HepG2 (cell line): ENCODE measurements around the gene OST4. TPM values are rescaled to one million over a fixed set of nuclear protein-coding genes. Genes with fewer than 3 reads are reported as not detected.

Experiments used
- ARHGAP35 ChIP-seq: sonication (generic); formaldehyde crosslinking; IDR thresholded peaks from 2 replicates; pipeline ENCODE4 v1.9.0; 2022; ENCODE audit warnings: mild to moderate bottlenecking, inconsistent platforms, moderate library complexity, missing genetic modification reagents, borderline replicate concordance
- ARID4A ChIP-seq: sonication (generic); formaldehyde crosslinking; IDR thresholded peaks from 2 replicates; pipeline ENCODE4 v1.5.0; 2020; ENCODE audit warnings: mild to moderate bottlenecking, missing genetic modification reagents, borderline replicate concordance
- BORCS8-MEF2B ChIP-seq: sonication (generic); formaldehyde crosslinking; IDR thresholded peaks from 2 replicates; pipeline ENCODE4 v1.8.0; 2022; ENCODE audit warnings: mild to moderate bottlenecking, missing genetic modification reagents
- CREB3 ChIP-seq: sonication (generic); formaldehyde crosslinking; IDR thresholded peaks from 2 replicates; pipeline ENCODE4 v1.5.0; 2020; ENCODE audit warnings: missing genetic modification reagents
- DNMT1 ChIP-seq: sonication (generic); formaldehyde crosslinking; IDR thresholded peaks from 2 replicates; pipeline ENCODE4 v1.5.1; 2020; ENCODE audit warnings: mild to moderate bottlenecking, missing genetic modification reagents
- HINFP ChIP-seq: sonication (generic); formaldehyde crosslinking; IDR thresholded peaks from 2 replicates; pipeline ENCODE4 v1.4.0; 2020; ENCODE audit warnings: low read depth, mild to moderate bottlenecking, missing genetic modification reagents
- JARID2 ChIP-seq: sonication (generic); formaldehyde crosslinking; IDR thresholded peaks from 2 replicates; pipeline ENCODE4 v1.8.1; 2023; ENCODE audit warnings: missing genetic modification reagents, inconsistent platforms; ENCODE audit not compliant: insufficient replicate concordance
- MAFG ChIP-seq: sonication (generic); formaldehyde crosslinking; IDR thresholded peaks from 2 replicates; pipeline ENCODE4 v1.5.1; 2020; ENCODE audit warnings: mild to moderate bottlenecking, missing genetic modification reagents
- ZBTB2 ChIP-seq: sonication (generic); formaldehyde crosslinking; IDR thresholded peaks from 2 replicates; pipeline ENCODE4 v1.8.0; 2022; ENCODE audit warnings: low read depth, missing genetic modification reagents
- ZNF687 ChIP-seq: sonication (generic); formaldehyde crosslinking; IDR thresholded peaks from 2 replicates; pipeline ENCODE4 v1.5.1; 2020; ENCODE audit warnings: mild to moderate bottlenecking, missing genetic modification reagents, moderate library complexity
- ZNF770 ChIP-seq: sonication (generic); formaldehyde crosslinking; IDR thresholded peaks from 2 replicates; pipeline ENCODE4 v1.5.0; 2020; ENCODE audit warnings: mild to moderate bottlenecking, missing genetic modification reagents
- polyA plus RNA-seq, 8 experiments: library from polyadenylated mRNA; depleted of rRNA in 3 of 8; stranded (reverse) in 7 of 8; unstranded in 1 of 8; fragments of >200 nt; fragmentation: Illumina TruSeq in 4 of 8; extraction: Trizol in 4 of 8; gene quantifications; 2 replicates each; pipeline versions ENCODE4 v1.2.1 to v1.2.3, GENCODE V29; 2011 to 2016; ENCODE audit warnings: low read depth in 4 of 8, missing spikeins in 1 of 8, mixed read lengths in 1 of 8; ENCODE audit not compliant: insufficient read depth in 1 of 8
- total RNA-seq, 5 experiments: library from RNA; depleted of rRNA; stranded (reverse); fragments of >200 nt; fragmentation: Illumina TruSeq; extraction: Trizol; gene quantifications; 2 replicates each; pipeline ENCODE4 v1.2.3, GENCODE V29; 2016; ENCODE audit warnings: low read depth in 1 of 5

The OST4 gene
- total and polyA plus RNA-seq, 2 of the 13 experiments (the other 11 are each of a cell fraction or from before 2014, with no cell fraction given): 498 to 584 TPM

- TF ChIP-seq ZNF687 (CRISPR knock-in tag): peak; percentile 99
- TF ChIP-seq CREB3 (CRISPR knock-in tag): 0 out of 2 replicates have a peak, but pooled peaks have one; percentile 43
- no peak for TF ChIP-seq MAFG
- TF ChIP-seq ZBTB2 (CRISPR knock-in tag): peak; percentile 73; the same call in 1 of the 2 replicates
- peak; percentile 96 for TF ChIP-seq ARHGAP35 (CRISPR knock-in tag)
- peak; percentile 68; the same call in 1 of the 2 replicates for TF ChIP-seq ARID4A (CRISPR knock-in tag)
- peak; percentile 79 for TF ChIP-seq JARID2
- TF ChIP-seq HINFP (CRISPR knock-in tag): 0 out of 2 replicates have a peak, but pooled peaks have one; percentile 82
- no peak for TF ChIP-seq DNMT1 (CRISPR knock-in tag)
- peak; percentile 97 for TF ChIP-seq BORCS8-MEF2B (CRISPR knock-in tag)
- no peak for TF ChIP-seq ZNF770
Observed at GRCh38 chr2:27050996-27051901, 20.2 kb downstream of the OST4 start, which contains the start of gene AGBL5 (continued).
